ENCODE data around the gene RIPK4. TPM values are rescaled to one million over a fixed set of nuclear protein-coding genes. Genes with fewer than 3 reads are reported as not detected.
"Not testable (repeated sequence)": the region's sequence is repeated elsewhere in the genome, so short reads cannot be mapped to it uniquely, and the experiment has no call there.

Gene RIPK4
- total RNA-seq, 1 donor from 2014 or later: 10.9 TPM

DNA sequence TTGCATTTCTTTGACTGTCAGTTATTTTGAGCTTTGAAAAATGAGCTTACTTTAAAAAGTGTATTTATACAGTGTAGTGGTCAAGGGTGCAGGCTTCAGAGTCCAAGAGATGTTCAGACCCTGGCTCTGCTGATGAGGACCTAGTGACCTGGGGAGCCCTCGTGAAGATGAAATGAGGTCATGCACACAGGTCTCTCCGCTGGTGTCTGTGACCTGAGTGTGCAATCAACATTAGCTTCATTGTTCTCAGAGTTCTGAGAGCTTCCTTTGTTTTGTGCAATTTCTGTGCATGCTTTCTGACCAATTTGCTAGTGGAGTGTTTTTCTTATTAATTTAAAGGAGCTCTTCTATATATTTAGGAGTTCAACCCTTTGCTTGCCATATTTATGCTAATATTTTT, 71.3 kb downstream of the RIPK4 start:
- intact Hi-C loops (cut with DNase I): no loop called here

GRCh38 chr21:41694042-41694441, 72.8 kb downstream of the RIPK4 start:
- intact Hi-C loops (cut with DNase I); ATAC-seq; H3K36me3 ChIP-seq; H3K27me3 ChIP-seq; H3K27ac ChIP-seq; H3K4me1 ChIP-seq; DNase-seq; H3K4me3 ChIP-seq; H3K9me3 ChIP-seq: not testable (repeated sequence)

More for the DNA sequence above, 71.3 kb downstream of the RIPK4 start:
- H3K4me1 ChIP-seq: no peaks in the 10 kb centered on the region
- TF ChIP-seq, protein P1, sequence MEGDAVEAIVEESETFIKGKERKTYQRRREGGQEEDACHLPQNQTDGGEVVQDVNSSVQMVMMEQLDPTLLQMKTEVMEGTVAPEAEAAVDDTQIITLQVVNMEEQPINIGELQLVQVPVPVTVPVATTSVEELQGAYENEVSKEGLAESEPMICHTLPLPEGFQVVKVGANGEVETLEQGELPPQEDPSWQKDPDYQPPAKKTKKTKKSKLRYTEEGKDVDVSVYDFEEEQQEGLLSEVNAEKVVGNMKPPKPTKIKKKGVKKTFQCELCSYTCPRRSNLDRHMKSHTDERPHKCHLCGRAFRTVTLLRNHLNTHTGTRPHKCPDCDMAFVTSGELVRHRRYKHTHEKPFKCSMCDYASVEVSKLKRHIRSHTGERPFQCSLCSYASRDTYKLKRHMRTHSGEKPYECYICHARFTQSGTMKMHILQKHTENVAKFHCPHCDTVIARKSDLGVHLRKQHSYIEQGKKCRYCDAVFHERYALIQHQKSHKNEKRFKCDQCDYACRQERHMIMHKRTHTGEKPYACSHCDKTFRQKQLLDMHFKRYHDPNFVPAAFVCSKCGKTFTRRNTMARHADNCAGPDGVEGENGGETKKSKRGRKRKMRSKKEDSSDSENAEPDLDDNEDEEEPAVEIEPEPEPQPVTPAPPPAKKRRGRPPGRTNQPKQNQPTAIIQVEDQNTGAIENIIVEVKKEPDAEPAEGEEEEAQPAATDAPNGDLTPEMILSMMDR (IDR thresholded peaks at IDR 0.05): no peak
- DNase-seq: no peak
- H3K36me3 ChIP-seq: no peaks in the 10 kb centered on the region
- no peak for ATAC-seq
- no peaks in the 10 kb centered on the region for H3K9me3 ChIP-seq
- H3K27ac ChIP-seq: no peak overlapping the region
- H3K27me3 ChIP-seq: no peaks in the 10 kb centered on the region
- H3K4me3 ChIP-seq: no peak overlapping the region

GRCh38 chr21:41692185-41692565, 74.7 kb downstream of the RIPK4 start:
- intact Hi-C loops (cut with DNase I): no loop called here
- Histone ChIP-seq H3K4me3 (no peak overlapping the region), H3K4me1 (no peaks in the 10 kb centered on the region), H3K36me3 (no peaks in the 10 kb centered on the region), H3K27me3 (no peaks in the 10 kb centered on the region), H3K9me3 (no peaks in the 10 kb centered on the region), H3K27ac (no peak overlapping the region)
- ATAC-seq (no peak), DNase-seq (no peak)
- TF ChIP-seq, protein P1 (IDR thresholded peaks at IDR 0.05): no peak

DNA sequence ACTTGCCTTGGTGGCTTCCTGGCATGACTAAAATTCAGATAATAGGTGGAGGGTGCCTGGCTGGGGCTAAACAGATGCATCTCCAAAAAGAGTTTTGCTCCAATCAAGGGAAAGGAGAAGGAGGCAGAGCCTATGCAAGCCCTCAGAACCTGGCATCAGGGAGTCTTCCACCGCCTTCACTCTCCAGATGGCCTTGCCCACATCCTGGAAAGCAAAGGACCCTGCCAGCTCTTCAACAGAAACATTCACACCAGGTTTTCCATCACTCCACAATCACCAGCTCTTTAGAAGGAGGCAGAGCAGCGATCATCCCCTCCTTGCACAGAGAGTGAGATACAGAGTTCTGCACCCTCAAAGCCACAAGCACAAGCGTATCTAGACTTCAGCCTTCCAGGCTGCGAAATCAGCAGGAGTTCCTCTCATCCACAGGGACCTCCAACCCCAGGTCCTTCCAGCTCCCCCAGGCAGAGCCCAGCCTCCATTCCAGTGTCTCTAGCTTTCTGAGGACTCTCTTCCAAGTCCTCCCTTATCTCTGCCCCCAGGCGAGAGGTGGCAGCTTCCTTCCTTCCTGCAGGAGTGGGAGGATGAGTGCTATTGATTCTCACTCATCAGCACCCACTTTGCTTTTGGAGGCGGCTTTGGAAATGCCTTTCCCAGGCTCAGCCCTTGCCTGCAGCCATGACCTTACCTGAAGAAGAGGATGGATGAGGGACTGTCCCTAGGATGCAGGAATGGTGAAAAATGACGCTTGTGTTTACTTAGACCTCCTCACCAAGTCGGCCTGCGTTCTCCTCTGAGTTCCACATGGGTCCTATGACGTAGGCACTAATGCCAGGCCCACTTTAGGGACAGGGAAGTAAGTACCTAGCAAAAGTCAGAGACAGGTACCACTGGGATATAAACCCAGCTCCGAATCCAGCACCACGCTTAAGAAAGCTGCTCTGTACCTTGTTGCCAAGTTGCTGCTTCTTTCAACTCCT, 75.4 kb downstream of the RIPK4 start:
- H3K27me3 ChIP-seq: no peaks in the 10 kb centered on the region
- no peaks in the 10 kb centered on the region for H3K4me1 ChIP-seq
- no peak overlapping the region for H3K27ac ChIP-seq
- DNase-seq (no peak), ATAC-seq (no peak)
- intact Hi-C loops (cut with DNase I): no loop called here
- no peaks in the 10 kb centered on the region for H3K36me3 ChIP-seq
- TF ChIP-seq, protein P1 (IDR thresholded peaks at IDR 0.05): no peak
- H3K9me3 ChIP-seq: no peaks in the 10 kb centered on the region
- H3K4me3 ChIP-seq: no peak overlapping the region

Small RNA genes lying within 50 kb of the gene (microRNA-seq; reads per million reads assigned to microRNA genes)
- not detected for gene MIR6814 (ENCODE audit: borderline microRNAs expressed)

Other genes with a start within 250 kb of the RIPK4 start
- gene PRDM15, start 112.3 kb upstream of the RIPK4 start, total RNA-seq: 7.4 TPM
- gene C2CD2, start 187.0 kb upstream of the RIPK4 start, total RNA-seq: 26.4 TPM
- 17.8 TPM for gene ZBTB21, start 243.3 kb upstream of the RIPK4 start, total RNA-seq